Fibroblast of lung (primary cell): Measurements from ENCODE around the gene ZYG11B. TPM values are rescaled to one million over a fixed set of nuclear protein-coding genes. Genes with fewer than 3 reads are reported as not detected.
"Not testable (repeated sequence)": the region's sequence is repeated elsewhere in the genome, so short reads cannot be mapped to it uniquely, and the experiment has no call there.

Source experiments
- DNase-seq, 2 donors: peaks; one replicate each; pipeline versions ENCODE4 v3.0.0 to v3.0.0-alpha.2; 2010; ENCODE audit warnings: low read depth in 2 of 2
- H2AFZ ChIP-seq: 2 replicates; pipeline ENCODE4 v1.5.1; 2012; ENCODE audit warnings: low read length, control low read depth, inconsistent platforms
- H3K27ac ChIP-seq: 2 replicates; pipeline ENCODE4 v1.5.1; 2011; ENCODE audit warnings: low read length, control low read depth; ENCODE audit not compliant: insufficient read depth
- H3K27me3 ChIP-seq: 2 replicates; pipeline ENCODE4 v1.5.1; 2011; ENCODE audit warnings: mild to moderate bottlenecking, low read length; ENCODE audit not compliant: control insufficient read depth, insufficient read depth
- H3K36me3 ChIP-seq: 2 replicates; pipeline ENCODE4 v1.5.1; 2011; ENCODE audit warnings: low read length; ENCODE audit not compliant: control insufficient read depth, insufficient read depth
- H3K4me1 ChIP-seq: 2 replicates; pipeline ENCODE4 v1.5.1; 2011; ENCODE audit warnings: low read length; ENCODE audit not compliant: control insufficient read depth, insufficient read depth; ENCODE audit errors: extremely low read depth
- H3K4me2 ChIP-seq: 2 replicates; pipeline ENCODE4 v1.5.1; 2011; ENCODE audit warnings: low read length, control low read depth; ENCODE audit not compliant: insufficient read depth; ENCODE audit errors: extremely low read depth
- H3K4me3 ChIP-seq, 4 experiments: fragments of 200-600 bp in 1 of 4; sonication (generic) in 1 of 4; replicated peaks in 1 of 4; 2 replicates each; pipeline ENCODE4 v1.5.1; 2011 to 2016; ENCODE audit warnings: low read length in 4 of 4, low read depth in 3 of 4, mild to moderate bottlenecking in 3 of 4, control low read depth in 2 of 4, inconsistent platforms in 1 of 4, mixed read lengths in 1 of 4; ENCODE audit not compliant: insufficient read depth in 1 of 4; ENCODE audit errors: control extremely low read depth in 1 of 4
- H3K79me2 ChIP-seq: 2 replicates; pipeline ENCODE4 v1.5.1; 2012; ENCODE audit warnings: mild to moderate bottlenecking, low read length, inconsistent platforms; ENCODE audit not compliant: control insufficient read depth, insufficient read depth
- H3K9ac ChIP-seq: 2 replicates; pipeline ENCODE4 v1.5.1; 2011; ENCODE audit warnings: mild to moderate bottlenecking, low read length, control low read depth; ENCODE audit not compliant: insufficient read depth
- H3K9me3 ChIP-seq: 2 replicates; pipeline ENCODE4 v1.5.1; 2012; ENCODE audit warnings: low read depth, low read length; ENCODE audit not compliant: control insufficient read depth, insufficient read depth
- H4K20me1 ChIP-seq: 2 replicates; pipeline ENCODE4 v1.5.1; 2011; ENCODE audit warnings: low read length; ENCODE audit not compliant: control insufficient read depth, insufficient read depth; ENCODE audit errors: extremely low read depth
- EZH2 ChIP-seq: IDR thresholded peaks from 2 replicates; pipeline ENCODE4 v1.5.1; 2012; ENCODE audit warnings: low read length, control low read depth, mild to moderate bottlenecking; ENCODE audit errors: missing control alignments
- polyA plus RNA-seq, 2 donors: library from polyadenylated mRNA; depleted of rRNA in 1 of 2; stranded (reverse) in 1 of 2; unstranded in 1 of 2; fragments of >200 nt; gene quantifications; 2 replicates each; pipeline ENCODE4 v1.2.1, GENCODE V29; 2011 to 2012; ENCODE audit warnings: missing spikeins in 1 of 2
- total RNA-seq: library from RNA; depleted of rRNA; stranded (reverse); fragments of >200 nt; gene quantifications from 2 replicates; pipeline ENCODE4 v1.2.1, GENCODE V29; 2014
- TF ChIP-seq, protein P1 (sequence below), 2 donors: IDR thresholded peaks in 1 of 2; conservative IDR thresholded peaks in 1 of 2; 1 replicate in 1 of 2; 2 replicates in 1 of 2; pipeline ENCODE4 v1.5.1; 2011 to 2012; ENCODE audit warnings: low read length in 2 of 2, control low read depth in 1 of 2, inconsistent platforms in 1 of 2, low read depth in 1 of 2, mild to moderate bottlenecking in 1 of 2

ZYG11B gene
- total and polyA plus RNA-seq, 2 donors (not counting 1 experiment from before 2014, with no cell fraction given) = 30.2 to 50.7 TPM

DNA sequence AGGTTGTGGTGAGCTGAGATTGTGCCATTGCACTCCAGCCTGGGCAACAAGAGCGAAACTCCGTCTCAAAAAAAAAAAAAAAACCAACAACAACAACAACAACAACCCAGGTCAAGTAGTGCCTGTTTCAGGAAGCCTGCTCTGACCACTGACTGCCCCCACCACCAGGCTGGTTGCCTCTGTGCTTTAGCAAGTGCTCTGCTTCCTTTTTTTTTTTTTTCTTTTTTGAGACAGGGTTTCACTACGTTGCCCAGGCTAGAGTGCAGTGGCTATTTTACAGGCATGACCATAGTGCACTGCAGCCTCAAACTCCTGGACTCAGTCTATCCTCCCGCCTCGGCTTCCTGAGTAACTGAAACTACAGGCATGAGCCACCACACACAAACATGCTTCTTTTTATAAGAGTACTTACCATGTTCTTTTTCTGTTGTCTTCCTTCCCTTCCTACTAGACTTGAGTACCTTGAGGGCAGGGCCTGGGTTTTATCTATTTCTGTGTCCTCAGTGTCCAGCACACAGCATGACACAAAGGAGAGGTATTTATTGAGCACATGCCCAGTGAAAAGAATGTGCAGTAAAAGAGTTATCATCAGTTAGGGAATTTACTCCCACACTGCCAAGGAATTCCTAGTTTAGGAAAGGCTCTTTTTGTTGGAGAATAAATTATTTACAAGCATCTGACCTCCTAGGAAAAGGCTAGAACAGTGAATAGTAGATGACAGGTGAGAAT lies 18.2 kb upstream of the ZYG11B start:
- H3K79me2 ChIP-seq = no peaks in the 10 kb centered on the region
- H3K4me2 ChIP-seq = no peak overlapping the region
- no peaks in the 10 kb centered on the region for H3K9me3 ChIP-seq
- H2AFZ ChIP-seq = no peak overlapping the region
- H3K4me3 ChIP-seq = no peak overlapping the region
- no peaks in the 10 kb centered on the region for H3K36me3 ChIP-seq
- TF ChIP-seq, protein P1, sequence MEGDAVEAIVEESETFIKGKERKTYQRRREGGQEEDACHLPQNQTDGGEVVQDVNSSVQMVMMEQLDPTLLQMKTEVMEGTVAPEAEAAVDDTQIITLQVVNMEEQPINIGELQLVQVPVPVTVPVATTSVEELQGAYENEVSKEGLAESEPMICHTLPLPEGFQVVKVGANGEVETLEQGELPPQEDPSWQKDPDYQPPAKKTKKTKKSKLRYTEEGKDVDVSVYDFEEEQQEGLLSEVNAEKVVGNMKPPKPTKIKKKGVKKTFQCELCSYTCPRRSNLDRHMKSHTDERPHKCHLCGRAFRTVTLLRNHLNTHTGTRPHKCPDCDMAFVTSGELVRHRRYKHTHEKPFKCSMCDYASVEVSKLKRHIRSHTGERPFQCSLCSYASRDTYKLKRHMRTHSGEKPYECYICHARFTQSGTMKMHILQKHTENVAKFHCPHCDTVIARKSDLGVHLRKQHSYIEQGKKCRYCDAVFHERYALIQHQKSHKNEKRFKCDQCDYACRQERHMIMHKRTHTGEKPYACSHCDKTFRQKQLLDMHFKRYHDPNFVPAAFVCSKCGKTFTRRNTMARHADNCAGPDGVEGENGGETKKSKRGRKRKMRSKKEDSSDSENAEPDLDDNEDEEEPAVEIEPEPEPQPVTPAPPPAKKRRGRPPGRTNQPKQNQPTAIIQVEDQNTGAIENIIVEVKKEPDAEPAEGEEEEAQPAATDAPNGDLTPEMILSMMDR (conservative IDR thresholded peaks at IDR 0.05 in 1 of 2, IDR thresholded peaks at IDR 0.05 in 1 of 2; ENCODE audit: low read depth in 1 of 2, low read length in 2 of 2) = no peak
- no peak for TF ChIP-seq EZH2
- H4K20me1 ChIP-seq = no peaks in the 10 kb centered on the region
- H3K27me3 ChIP-seq = no peaks in the 10 kb centered on the region
- H3K4me1 ChIP-seq = peaks cover 3% of the 10 kb centered on the region
- H3K9ac ChIP-seq = no peak overlapping the region
- no peak overlapping the region for H3K27ac ChIP-seq
- peak; percentile 23 to 94 for DNase-seq

DNA sequence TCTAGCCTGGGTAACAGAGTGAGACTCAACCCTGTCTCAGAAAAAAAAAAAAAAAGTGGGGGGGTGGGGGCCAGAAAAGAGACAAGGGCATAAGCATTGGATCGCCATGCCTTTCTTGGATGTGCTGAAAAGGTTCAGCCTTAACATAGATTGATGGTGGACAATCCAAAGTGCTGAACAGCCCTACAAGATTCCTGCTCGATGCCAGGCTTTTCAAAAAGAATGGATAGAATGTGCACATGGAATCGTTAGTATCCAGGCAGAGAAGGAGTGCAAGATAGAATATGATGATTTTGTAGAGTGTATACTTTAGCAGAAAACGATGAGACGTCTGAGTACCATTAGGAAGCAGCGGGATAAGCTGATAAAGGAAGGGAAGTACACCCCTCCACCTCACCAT lies 17.2 kb upstream of the ZYG11B start:
- Histone ChIP-seq H3K9ac (no peak overlapping the region), H3K4me3 (no peak overlapping the region), H3K4me1 (no peaks in the 10 kb centered on the region), H3K27ac (no peak overlapping the region), H3K9me3 (no peaks in the 10 kb centered on the region), H3K79me2 (no peaks in the 10 kb centered on the region), H2AFZ (no peak overlapping the region), H3K36me3 (no peaks in the 10 kb centered on the region), H3K4me2 (no peak overlapping the region), H3K27me3 (no peaks in the 10 kb centered on the region), H4K20me1 (no peaks in the 10 kb centered on the region)
- TF ChIP-seq EZH2 = no peak
- TF ChIP-seq, protein P1 (conservative IDR thresholded peaks at IDR 0.05 in 1 of 2, IDR thresholded peaks at IDR 0.05 in 1 of 2; ENCODE audit: low read depth in 1 of 2, low read length in 2 of 2) = no peak
- peak in 1 of 2 donors; percentile 54 for DNase-seq

GRCh38 chr1:52713590-52713989 lies 12.7 kb upstream of the ZYG11B start:
- Histone ChIP-seq H3K4me2 (no peak overlapping the region), H4K20me1 (no peaks in the 10 kb centered on the region), H3K4me1 (no peaks in the 10 kb centered on the region), H3K27ac (no peak overlapping the region), H3K4me3 (no peak overlapping the region), H3K9ac (no peak overlapping the region), H2AFZ (no peak overlapping the region), H3K79me2 (no peaks in the 10 kb centered on the region), H3K9me3 (no peaks in the 10 kb centered on the region), H3K36me3 (no peaks in the 10 kb centered on the region), H3K27me3 (no peaks in the 10 kb centered on the region)
- DNase-seq = no peak
- TF ChIP-seq EZH2 = no peak
- TF ChIP-seq, protein P1 (conservative IDR thresholded peaks at IDR 0.05 in 1 of 2, IDR thresholded peaks at IDR 0.05 in 1 of 2; ENCODE audit: low read depth in 1 of 2, low read length in 2 of 2) = no peak

DNA sequence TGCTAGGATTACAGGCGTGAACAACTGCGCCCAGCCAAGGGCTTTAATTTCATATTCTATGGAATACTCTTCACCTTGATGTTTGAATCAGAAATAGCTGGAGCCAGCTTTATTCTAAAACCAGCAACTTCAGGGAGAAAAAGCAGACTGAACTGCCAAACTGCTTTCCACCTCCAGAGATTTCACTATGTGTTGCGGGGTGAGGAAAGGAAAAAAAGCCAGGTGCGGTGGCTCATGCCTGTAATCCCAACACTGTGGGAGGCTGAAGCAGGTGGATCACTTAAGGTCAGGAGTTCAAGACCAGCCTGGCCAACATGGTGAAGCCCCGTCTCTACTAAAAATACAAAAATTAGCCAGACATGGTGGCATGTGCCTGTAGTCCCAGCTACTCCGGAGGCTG lies 11.0 kb upstream of the ZYG11B start:
- H3K9me3 ChIP-seq, H3K9ac ChIP-seq, H3K4me2 ChIP-seq, H3K79me2 ChIP-seq, H3K36me3 ChIP-seq, H2AFZ ChIP-seq, H3K4me1 ChIP-seq, DNase-seq, H4K20me1 ChIP-seq, H3K4me3 ChIP-seq, H3K27me3 ChIP-seq, H3K27ac ChIP-seq: not testable (repeated sequence)
